Stomach (tissue), 9 donors: ENCODE results near the gene FBXL15. TPM values are rescaled to one million over a fixed set of nuclear protein-coding genes. Genes with fewer than 3 reads are reported as not detected.

Experiments used
- DNase-seq, 2 donors: peaks; one replicate each; pipeline versions ENCODE4 v3.0.0 to v3.0.0-alpha.2; 2013 to 2019
- H3K27ac ChIP-seq, 5 donors: fragments of 200-600 bp in 4 of 5; sonication (generic) in 4 of 5; one replicate each; pipeline ENCODE4 v1.5.1; 2013 to 2019; ENCODE audit warnings: mild to moderate bottlenecking in 1 of 5, moderate library complexity in 1 of 5
- H3K27me3 ChIP-seq, 3 donors: fragments of 200-600 bp; sonication (generic); one replicate each; pipeline ENCODE4 v1.5.1; 2017 to 2019; ENCODE audit warnings: mixed run types in 1 of 3
- H3K36me3 ChIP-seq, 4 donors: fragments of 200-600 bp; sonication (generic); 1 replicate in 3 of 4; 2 replicates in 1 of 4; pipeline ENCODE4 v1.5.1; 2016 to 2019
- H3K4me1 ChIP-seq, 4 donors: fragments of 200-600 bp; sonication (generic); one replicate each; pipeline ENCODE4 v1.5.1; 2016 to 2019
- H3K4me3 ChIP-seq, 4 donors: fragments of 200-600 bp; sonication (generic) in 3 of 4; one replicate each; pipeline ENCODE4 v1.5.1; 2016 to 2019; ENCODE audit warnings: mild to moderate bottlenecking in 1 of 4
- H3K9me3 ChIP-seq, 4 donors: fragments of 200-600 bp; sonication (generic); one replicate each; pipeline ENCODE4 v1.5.1; 2016 to 2019
- EP300 ChIP-seq: sonication (generic); formaldehyde crosslinking; IDR thresholded peaks from one replicate; pipeline ENCODE4 v1.6.1; 2017; ENCODE audit warnings: antibody characterized with exemption
- POLR2A ChIP-seq, 4 donors: fragments of 450-650 bp; IDR thresholded peaks; one replicate each; pipeline ENCODE4 v1.6.1; 2016; ENCODE audit warnings: antibody characterized with exemption in 4 of 4, control low read depth in 2 of 4, mild to moderate bottlenecking in 1 of 4, moderate library complexity in 1 of 4
- POLR2AphosphoS5 ChIP-seq, 3 donors: sonication (generic); formaldehyde crosslinking; IDR thresholded peaks; one replicate each; pipeline ENCODE4 v1.6.1; 2016; ENCODE audit warnings: antibody characterized with exemption in 3 of 3
- WGBS, 5 donors: extraction: QIAGEN DNeasy Blood & Tissue Kit in 3 of 5; methylation state at CpG; one replicate each; pipeline versions ENCODE4 v1.1.5 to v1.1.7; 2013 to 2018; 5-methylcytosine and 5-hydroxymethylcytosine counted together
- intact Hi-C: fragments of 100-400 bp; cut with DNase I; formaldehyde crosslinking; loops from one replicate; pipeline ENCODE4 v1.15.1; 2023; ENCODE audit warnings: low total_unique reads
- polyA plus RNA-seq, 3 donors: library from polyadenylated mRNA; stranded (reverse); fragments of 200-250 nt; gene quantifications; one replicate each; pipeline ENCODE4 v1.2.3, GENCODE V29; 2013
- total RNA-seq, 5 donors: library from RNA; depleted of rRNA; stranded (reverse); fragments of >200 nt; gene quantifications; one replicate each; pipeline versions ENCODE4 v1.1.0 to v1.2.3, GENCODE V29; 2014 to 2016
- TF ChIP-seq, protein P1 (sequence below), 7 experiments: fragments of 450-650 bp in 4 of 7; fragments of 200-600 bp in 3 of 7; sonication (generic) in 3 of 7; IDR thresholded peaks; one replicate each; pipeline ENCODE4 v1.5.1; 2016 to 2019; ENCODE audit warnings: antibody characterized with exemption in 7 of 7, control low read depth in 2 of 7, mild to moderate bottlenecking in 1 of 7
- donor health status: healthy with polysubstance abuse.
- donor health status: Bipolar disorder and iron deficiency.
- donor health status: healthy.

The FBXL15 gene
- total and polyA plus RNA-seq, 8 donors: 3.5 to 315 (median 19.8) TPM

DNA sequence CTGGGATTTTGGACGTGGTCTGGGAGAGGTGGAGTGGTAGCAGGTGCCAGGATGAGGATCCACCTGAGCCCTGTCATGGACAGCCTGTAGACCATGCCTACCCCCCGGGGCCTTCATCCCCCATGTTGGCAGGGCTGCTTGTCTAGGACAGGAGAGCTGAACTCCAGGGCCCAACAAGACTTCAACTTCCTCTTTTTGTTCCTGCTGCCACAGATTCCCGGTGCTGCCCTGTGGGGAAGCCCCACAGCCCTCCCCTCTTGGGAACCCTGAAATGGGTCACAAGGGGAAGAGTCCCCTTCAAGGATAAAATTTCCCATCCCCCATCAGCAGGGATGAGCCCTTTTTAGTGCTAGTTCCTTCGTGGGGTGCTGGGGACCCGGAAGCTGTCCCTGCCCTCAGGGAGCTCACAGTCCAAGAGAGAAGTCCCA is 13.0 kb downstream of the FBXL15 start:
- Histone ChIP-seq H3K4me3 (no peak overlapping the region), H3K4me1 (peaks cover 5 to 47% (median 24%) of the 10 kb centered on the region in 4 donors), H3K27me3 (peaks cover 0 to 35% (median 3%) of the 10 kb centered on the region in 3 donors), H3K36me3 (no peaks in the 10 kb centered on the region), H3K27ac (peak overlapping the region in 1 of 5 donors; percentile 63), H3K9me3 (no peaks in the 10 kb centered on the region)
- intact Hi-C loops: no loop called here
- 51 to 66% (median 61%) methylated on average over 5 of the region's 5 CpGs for WGBS, 5 donors
- TF ChIP-seq, protein P1, sequence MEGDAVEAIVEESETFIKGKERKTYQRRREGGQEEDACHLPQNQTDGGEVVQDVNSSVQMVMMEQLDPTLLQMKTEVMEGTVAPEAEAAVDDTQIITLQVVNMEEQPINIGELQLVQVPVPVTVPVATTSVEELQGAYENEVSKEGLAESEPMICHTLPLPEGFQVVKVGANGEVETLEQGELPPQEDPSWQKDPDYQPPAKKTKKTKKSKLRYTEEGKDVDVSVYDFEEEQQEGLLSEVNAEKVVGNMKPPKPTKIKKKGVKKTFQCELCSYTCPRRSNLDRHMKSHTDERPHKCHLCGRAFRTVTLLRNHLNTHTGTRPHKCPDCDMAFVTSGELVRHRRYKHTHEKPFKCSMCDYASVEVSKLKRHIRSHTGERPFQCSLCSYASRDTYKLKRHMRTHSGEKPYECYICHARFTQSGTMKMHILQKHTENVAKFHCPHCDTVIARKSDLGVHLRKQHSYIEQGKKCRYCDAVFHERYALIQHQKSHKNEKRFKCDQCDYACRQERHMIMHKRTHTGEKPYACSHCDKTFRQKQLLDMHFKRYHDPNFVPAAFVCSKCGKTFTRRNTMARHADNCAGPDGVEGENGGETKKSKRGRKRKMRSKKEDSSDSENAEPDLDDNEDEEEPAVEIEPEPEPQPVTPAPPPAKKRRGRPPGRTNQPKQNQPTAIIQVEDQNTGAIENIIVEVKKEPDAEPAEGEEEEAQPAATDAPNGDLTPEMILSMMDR (IDR thresholded peaks at IDR 0.05): no peak
- TF ChIP-seq POLR2A (IDR thresholded peaks at IDR 0.05): no peak
- no peak for DNase-seq

DNA sequence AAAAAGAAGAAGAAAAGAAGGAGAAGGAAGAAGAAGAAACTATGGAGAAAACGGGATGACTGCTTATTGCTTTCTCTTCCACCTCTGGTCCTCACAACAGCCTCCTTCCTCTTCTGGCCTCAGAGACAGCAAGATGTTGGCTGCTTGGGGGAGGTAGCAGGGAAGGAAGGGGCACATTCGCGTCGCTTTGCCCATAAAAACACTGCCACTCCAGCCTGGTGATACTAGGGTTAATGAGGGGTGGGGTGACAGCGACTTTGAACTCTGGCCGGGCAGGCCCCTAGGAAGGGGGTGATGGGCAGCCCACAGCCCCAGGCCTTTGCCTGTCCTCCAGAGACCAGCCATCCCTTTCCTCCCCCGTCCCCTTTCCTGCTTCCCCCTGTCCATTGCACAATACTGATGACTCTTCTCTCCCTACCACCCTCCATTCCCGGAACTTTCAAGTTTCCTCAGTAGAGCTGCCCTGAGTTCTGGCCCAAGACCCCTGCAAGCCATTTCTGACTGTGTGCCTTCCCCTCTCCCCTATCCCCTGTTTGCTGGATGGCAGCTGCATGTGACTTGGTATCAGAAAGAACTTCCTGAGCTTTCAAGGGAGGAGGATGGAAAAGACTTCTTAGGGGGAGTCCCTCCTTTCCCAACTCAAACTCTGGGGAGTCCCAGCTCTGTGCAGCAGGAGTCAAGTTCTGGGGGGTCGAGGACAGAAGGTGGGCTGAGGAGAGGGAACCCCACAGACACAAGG is 13.9 kb downstream of the FBXL15 start:
- H3K9me3 ChIP-seq: no peaks in the 10 kb centered on the region
- 37 to 45% (median 40%) methylated on average over 9 of the region's 9 CpGs for WGBS, 5 donors
- peak in 1 of 2 donors; percentile 55 for DNase-seq
- H3K27me3 ChIP-seq: peaks cover 0 to 35% (median 3%) of the 10 kb centered on the region in 3 donors
- TF ChIP-seq, protein P1 (IDR thresholded peaks at IDR 0.05): no peak
- TF ChIP-seq EP300 (no peak), POLR2A (IDR thresholded peaks at IDR 0.05) (no peak), POLR2AphosphoS5 (IDR thresholded peaks at IDR 0.05) (no peak)
- H3K4me1 ChIP-seq: peaks cover 5 to 47% (median 24%) of the 10 kb centered on the region in 4 donors
- intact Hi-C loops: no loop called here
- H3K36me3 ChIP-seq: no peaks in the 10 kb centered on the region
- peak overlapping the region in 3 of 5 donors; percentile 18 to 63 (median 61) for H3K27ac ChIP-seq
- H3K4me3 ChIP-seq: no peak overlapping the region

DNA sequence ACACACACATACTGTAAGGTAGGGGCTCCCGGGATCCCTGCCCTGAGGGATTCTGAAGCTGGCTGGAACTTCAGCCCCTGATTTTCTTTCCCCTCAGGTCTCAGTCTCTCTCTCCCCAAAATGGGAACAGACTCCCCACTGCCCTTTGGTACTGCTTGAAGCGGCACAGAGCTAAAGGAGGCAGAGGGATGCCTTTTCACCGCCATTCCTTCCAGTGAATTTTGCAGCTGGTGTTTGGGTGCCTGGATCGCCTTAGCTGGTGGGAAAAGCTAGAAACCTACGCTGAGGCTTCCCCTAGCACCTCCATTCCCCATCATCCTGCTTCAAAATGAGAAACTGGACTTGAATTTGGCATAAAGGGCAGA is 14.5 kb downstream of the FBXL15 start:
- Histone ChIP-seq H3K9me3 (no peaks in the 10 kb centered on the region), H3K27me3 (peaks cover 0 to 35% (median 3%) of the 10 kb centered on the region in 3 donors), H3K4me3 (peak overlapping the region in 2 of 4 donors; percentile 7 to 36), H3K36me3 (no peaks in the 10 kb centered on the region), H3K27ac (peak overlapping the region in 3 of 5 donors; percentile 18 to 63 (median 61)), H3K4me1 (peaks cover 5 to 47% (median 24%) of the 10 kb centered on the region in 4 donors)
- intact Hi-C loops: no loop called here
- DNase-seq: no peak
- 49 to 60% (median 59%) methylated on average over 5 of the region's 5 CpGs for WGBS, 5 donors
- TF ChIP-seq POLR2A (IDR thresholded peaks at IDR 0.05) (no peak), EP300 (no peak), POLR2AphosphoS5 (IDR thresholded peaks at IDR 0.05) (no peak)
- TF ChIP-seq, protein P1 (IDR thresholded peaks at IDR 0.05): no peak

DNA sequence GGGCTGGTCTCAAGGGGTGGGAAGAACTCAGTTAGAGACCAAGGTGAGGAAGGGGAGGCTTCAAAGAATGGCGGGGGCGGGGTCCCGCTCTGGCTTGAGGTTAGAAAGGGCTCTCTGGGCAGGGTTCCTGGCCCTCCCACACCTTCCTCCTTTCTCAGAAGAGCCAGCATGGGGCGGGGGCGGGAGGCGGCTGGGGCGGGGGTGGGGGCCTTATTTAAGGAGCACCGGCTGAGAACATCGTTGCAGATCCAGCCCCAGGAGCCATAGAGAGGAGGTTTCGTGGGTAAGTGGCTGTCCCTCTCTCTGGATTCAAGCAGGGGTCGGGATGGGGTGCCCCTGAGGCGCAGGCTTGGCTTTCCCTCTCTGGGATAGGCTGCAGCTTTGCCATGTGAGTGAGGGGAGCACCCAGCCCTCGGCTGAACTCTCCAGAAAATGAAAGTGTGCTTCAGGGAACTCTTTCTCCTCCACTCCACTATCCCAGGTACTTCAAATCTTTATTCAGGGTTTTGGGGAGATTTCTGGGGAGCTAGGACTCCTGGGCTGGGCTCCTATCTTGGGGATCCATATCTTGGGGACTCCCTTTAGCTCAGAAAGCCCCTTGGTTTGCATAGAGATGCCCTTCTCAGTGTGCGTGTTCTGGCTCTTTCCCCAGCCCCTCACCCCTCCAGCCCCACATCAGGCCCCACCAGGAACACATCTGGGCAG is 15.0 kb downstream of the FBXL15 start:
- peak in 1 of 2 donors; percentile 50 for DNase-seq
- intact Hi-C loops: no loop called here
- Histone ChIP-seq H3K36me3 (no peaks in the 10 kb centered on the region), H3K27me3 (peaks cover 0 to 35% (median 3%) of the 10 kb centered on the region in 3 donors), H3K27ac (peak overlapping the region in 3 of 5 donors; percentile 18 to 63 (median 61)), H3K9me3 (no peaks in the 10 kb centered on the region), H3K4me1 (peaks cover 5 to 46% (median 24%) of the 10 kb centered on the region in 4 donors), H3K4me3 (peak overlapping the region in 3 of 4 donors; percentile 7 to 36 (median 23))
- TF ChIP-seq EP300: no peak
- no peak for TF ChIP-seq POLR2AphosphoS5 (IDR thresholded peaks at IDR 0.05)
- no peak for TF ChIP-seq POLR2A (IDR thresholded peaks at IDR 0.05)
- TF ChIP-seq, protein P1 (IDR thresholded peaks at IDR 0.05): no peak
- 10 to 22% (median 12%) methylated on average over 5 to 14 of the region's 14 CpGs for WGBS, 5 donors
